GM21423 (cell line): ENCODE results near the gene SH3GL2.

ENCODE experiments used
- ATAC-seq: cut with Tn5 transposase; IDR thresholded peaks from one replicate; pipeline ENCODE4 v1.9.1; 2021; ENCODE audit warnings: mild to moderate bottlenecking, moderate library complexity; ENCODE audit not compliant: unreplicated experiment

Gene SH3GL2

GRCh38 chr9:17578911-17579793, at the start of gene SH3GL2:
Gene SH3GL2 (plus strand): TSS chr9:17579066.
- ATAC-seq = no peak

- peak; percentile 75 for ATAC-seq
Observed at GRCh38 chr9:17531642-17532254, 47.1 kb upstream of the SH3GL2 start.

GRCh38 chr9:17532461-17532860, 46.4 kb upstream of the SH3GL2 start:
- ATAC-seq = no peak

- ATAC-seq = no peak
Observed at GRCh38 chr9:17535176-17535575, 43.7 kb upstream of the SH3GL2 start.

GRCh38 chr9:17536027-17536426, 42.8 kb upstream of the SH3GL2 start:
- no peak for ATAC-seq

- ATAC-seq = no peak
Observed at GRCh38 chr9:17551023-17551422, 27.8 kb upstream of the SH3GL2 start.

- no peak for ATAC-seq
Observed at GRCh38 chr9:17555362-17556054, 23.4 kb upstream of the SH3GL2 start.

- no peak for ATAC-seq
Observed at GRCh38 chr9:17556255-17556654, 22.6 kb upstream of the SH3GL2 start.

GRCh38 chr9:17556935-17557334, 21.9 kb upstream of the SH3GL2 start:
- ATAC-seq = no peak

GRCh38 chr9:17571825-17572224, 7.0 kb upstream of the SH3GL2 start:
- no peak for ATAC-seq

GRCh38 chr9:17574342-17574741, 4.5 kb upstream of the SH3GL2 start:
- ATAC-seq = no peak

GRCh38 chr9:17578577-17578910, 322 bp upstream of the SH3GL2 start:
- ATAC-seq = no peak

- ATAC-seq = no peak
Observed at GRCh38 chr9:17580119-17580518, 1.3 kb downstream of the SH3GL2 start.

- ATAC-seq = no peak
Observed at GRCh38 chr9:17587113-17587512, 8.2 kb downstream of the SH3GL2 start.

- ATAC-seq = no peak
Observed at GRCh38 chr9:17588395-17588794, 9.5 kb downstream of the SH3GL2 start.

- ATAC-seq = no peak
Observed at GRCh38 chr9:17588941-17589340, 10.1 kb downstream of the SH3GL2 start.

- ATAC-seq = no peak
Observed at GRCh38 chr9:17589771-17590170, 10.9 kb downstream of the SH3GL2 start.

GRCh38 chr9:17594961-17595360, 16.1 kb downstream of the SH3GL2 start:
- no peak for ATAC-seq

GRCh38 chr9:17597977-17598376, 19.1 kb downstream of the SH3GL2 start:
- no peak for ATAC-seq

GRCh38 chr9:17600962-17601593, 22.2 kb downstream of the SH3GL2 start:
- ATAC-seq = no peak

- no peak for ATAC-seq
Observed at GRCh38 chr9:17604556-17604955, 25.7 kb downstream of the SH3GL2 start.
